ENCODE data around the gene RETNLB. TPM values are rescaled to one million over a fixed set of nuclear protein-coding genes. Genes with fewer than 3 reads are reported as not detected.

RETNLB gene
- total and polyA plus RNA-seq, 2 of the 13 experiments (the other 11 are each of a cell fraction or from before 2014, with no cell fraction given) = not detected

GRCh38 chr3:108719178-108719806, 37.9 kb downstream of the RETNLB start (continued):
- TF ChIP-seq ZSCAN5A (CRISPR knock-in tag; IDR thresholded peaks at IDR 0.05; ENCODE audit: borderline replicate concordance) = no peak

GRCh38 chr3:108718454-108718853, 38.8 kb downstream of the RETNLB start:
- no peaks in the 10 kb centered on the region for H4K20me1 ChIP-seq (ENCODE audit: insufficient read depth, low read length)
- H3K4me1 ChIP-seq (ENCODE audit: insufficient read depth, low read length) = no peaks in the 10 kb centered on the region
- TF ChIP-seq LCORL (IDR thresholded peaks at IDR 0.05) (no peak), LCORL (CRISPR knock-in tag; IDR thresholded peaks at IDR 0.05) (no peak), ELF4 (CRISPR knock-in tag; IDR thresholded peaks at IDR 0.05; ENCODE audit: borderline replicate concordance) (no peak), ZFP90 (CRISPR knock-in tag; IDR thresholded peaks at IDR 0.05; ENCODE audit: borderline replicate concordance) (no peak)
- DNase-seq (ENCODE audit: low spot score) (no peak), ATAC-seq (no peak), FAIRE-seq (no peak)
- H3K79me2 ChIP-seq (ENCODE audit: insufficient read depth, low read length) = no peaks in the 10 kb centered on the region
- H2AFZ ChIP-seq (ENCODE audit: low read length) = no peak overlapping the region
- in situ Hi-C loops (cut with HindIII; ENCODE audit: extremely low pct_ligation_motif_present, low pct_unique_long_range_greater_than_20kb) = no loop called here
- H3K9me3 ChIP-seq (ENCODE audit: low read length) = no peaks in the 10 kb centered on the region
- BruUV-seq (replicated peaks) = no TSS peak
- H3K36me3 ChIP-seq (replicated peaks in 1 of 2; ENCODE audit: control insufficient read depth in 1 of 2, insufficient read depth in 2 of 2, low read length in 2 of 2) = no peaks in the 10 kb centered on the region
- H3K4me2 ChIP-seq (ENCODE audit: low read depth, low read length) = no peak overlapping the region
- POLR2A ChIA-PET = no interaction called here
- H3K27me3 ChIP-seq (ENCODE audit: control insufficient read depth in 1 of 2, insufficient read depth in 2 of 2, low read length in 2 of 2) = no peaks in the 10 kb centered on the region
- H3K9ac ChIP-seq (ENCODE audit: insufficient read depth, low read depth, low read length) = no peak overlapping the region
- intact Hi-C loops (cut with micrococcal nuclease; ENCODE audit: unreplicated experiment) = no loop called here
- no peak overlapping the region for H3K4me3 ChIP-seq (replicated peaks in 1 of 3; ENCODE audit: insufficient read depth in 1 of 3, low read depth in 2 of 3, low read length in 3 of 3)
- WGBS (ENCODE audit: low lambda C conversion rate) = 2% methylated on average over 2 of the region's 2 CpGs
- CTCF ChIA-PET (ENCODE audit: low intra/inter-chr PET ratio, low total read pairs) = no interaction called here
- no peak overlapping the region for H3K27ac ChIP-seq (ENCODE audit: extremely low read length, insufficient read depth, low read length)

- no peaks in the 10 kb centered on the region for H3K9me3 ChIP-seq (ENCODE audit: low read length)
- no peak overlapping the region for H3K27ac ChIP-seq (ENCODE audit: extremely low read length, insufficient read depth, low read length)
- H3K36me3 ChIP-seq (replicated peaks in 1 of 2; ENCODE audit: control insufficient read depth in 1 of 2, insufficient read depth in 2 of 2, low read length in 2 of 2) = no peaks in the 10 kb centered on the region
- no peaks in the 10 kb centered on the region for H4K20me1 ChIP-seq (ENCODE audit: insufficient read depth, low read length)
- intact Hi-C loops (cut with micrococcal nuclease; ENCODE audit: unreplicated experiment) = no loop called here
- H3K79me2 ChIP-seq (ENCODE audit: insufficient read depth, low read length) = no peaks in the 10 kb centered on the region
- H3K4me3 ChIP-seq (replicated peaks in 1 of 3; ENCODE audit: insufficient read depth in 1 of 3, low read depth in 2 of 3, low read length in 3 of 3) = no peak overlapping the region
- CTCF ChIA-PET (ENCODE audit: low intra/inter-chr PET ratio, low total read pairs) = no interaction called here
- no TSS peak for BruUV-seq (replicated peaks)
- H3K27me3 ChIP-seq (ENCODE audit: control insufficient read depth in 1 of 2, insufficient read depth in 2 of 2, low read length in 2 of 2) = no peaks in the 10 kb centered on the region
- H3K9ac ChIP-seq (ENCODE audit: insufficient read depth, low read depth, low read length) = no peak overlapping the region
- H3K4me1 ChIP-seq (ENCODE audit: insufficient read depth, low read length) = no peaks in the 10 kb centered on the region
- FAIRE-seq (no peak), DNase-seq (ENCODE audit: low spot score) (no peak), ATAC-seq (no peak)
- 67% methylated on average over 3 of the region's 3 CpGs for WGBS (ENCODE audit: low lambda C conversion rate)
- in situ Hi-C loops (cut with HindIII; ENCODE audit: extremely low pct_ligation_motif_present, low pct_unique_long_range_greater_than_20kb) = no loop called here
- no peak overlapping the region for H3K4me2 ChIP-seq (ENCODE audit: low read depth, low read length)
- POLR2A ChIA-PET = no interaction called here
- no peak overlapping the region for H2AFZ ChIP-seq (ENCODE audit: low read length)
- no peak for TF ChIP-seq ZNF615 (CRISPR knock-in tag; IDR thresholded peaks at IDR 0.05; ENCODE audit: borderline replicate concordance)
- no peak for TF ChIP-seq ZNF343 (CRISPR knock-in tag; IDR thresholded peaks at IDR 0.05)
- TF ChIP-seq GATAD2A (CRISPR knock-in tag; IDR thresholded peaks at IDR 0.05) = no peak
- TF ChIP-seq SIX4 (CRISPR knock-in tag; IDR thresholded peaks at IDR 0.05) = no peak
- no peak for TF ChIP-seq RXRB (CRISPR knock-in tag; IDR thresholded peaks at IDR 0.05; ENCODE audit: borderline replicate concordance)
- TF ChIP-seq FOXK1 (CRISPR knock-in tag; IDR thresholded peaks at IDR 0.05; ENCODE audit: borderline replicate concordance, low read depth) = no peak
- TF ChIP-seq GPN1 (CRISPR knock-in tag; IDR thresholded peaks at IDR 0.05; ENCODE audit: borderline replicate concordance) = no peak
- TF ChIP-seq MATR3 (CRISPR knock-in tag; IDR thresholded peaks at IDR 0.05) = no peak
- no peak for TF ChIP-seq NCOA2 (CRISPR knock-in tag; IDR thresholded peaks at IDR 0.05)
- no peak for TF ChIP-seq JUND (CRISPR knock-in tag; IDR thresholded peaks at IDR 0.05)
- no peak for TF ChIP-seq ZNF501 (CRISPR knock-in tag; IDR thresholded peaks at IDR 0.05)
- TF ChIP-seq E2F2 (CRISPR knock-in tag; IDR thresholded peaks at IDR 0.05; ENCODE audit: borderline replicate concordance) = no peak
These were observed 43.4 kb downstream of the RETNLB start for GRCh38 chr3:108713816-108714215.

All from HepG2 (cell line).